NCI-H187 treated with DMSO at 0.1 percent for 48 hours (cell line): ENCODE data around the gene DCDC1.
A peak's percentile ranks its signal among the peaks of the same experiment; 100 is the strongest.

ENCODE experiments used
- DNase-seq: peaks from one replicate; lab custom pipeline; 2025; lab: John Stamatoyannopoulos, UW

Gene DCDC1

GRCh38 chr11:30914143-30914762 lies 455.3 kb downstream of the DCDC1 start:
- DNase-seq = no peak

GRCh38 chr11:30911247-30911646 lies 458.3 kb downstream of the DCDC1 start:
- DNase-seq = no peak

- DNase-seq = no peak
These were observed 460.7 kb downstream of the DCDC1 start for GRCh38 chr11:30908857-30909256.

DNA sequence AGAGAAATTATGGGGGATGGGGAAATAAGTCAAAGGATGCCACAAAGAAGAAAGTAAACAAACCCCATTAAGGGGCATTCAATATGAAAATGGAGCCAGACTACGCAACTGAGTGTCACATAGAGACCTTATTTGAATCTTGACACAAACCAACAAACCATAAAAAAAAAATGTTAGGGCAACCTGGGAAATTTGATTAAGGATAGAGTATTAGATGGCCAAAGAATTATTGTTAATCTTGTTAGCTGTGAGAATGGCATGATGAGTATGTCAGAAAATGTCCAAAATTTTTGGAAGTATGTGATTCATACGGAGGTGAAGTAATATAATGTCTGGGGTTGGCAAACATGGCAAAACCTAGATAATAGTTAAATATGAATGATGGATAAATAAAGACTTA lies 461.3 kb downstream of the DCDC1 start:
- DNase-seq = no peak

GRCh38 chr11:30902929-30903328 lies 466.6 kb downstream of the DCDC1 start:
- no peak for DNase-seq

DNA sequence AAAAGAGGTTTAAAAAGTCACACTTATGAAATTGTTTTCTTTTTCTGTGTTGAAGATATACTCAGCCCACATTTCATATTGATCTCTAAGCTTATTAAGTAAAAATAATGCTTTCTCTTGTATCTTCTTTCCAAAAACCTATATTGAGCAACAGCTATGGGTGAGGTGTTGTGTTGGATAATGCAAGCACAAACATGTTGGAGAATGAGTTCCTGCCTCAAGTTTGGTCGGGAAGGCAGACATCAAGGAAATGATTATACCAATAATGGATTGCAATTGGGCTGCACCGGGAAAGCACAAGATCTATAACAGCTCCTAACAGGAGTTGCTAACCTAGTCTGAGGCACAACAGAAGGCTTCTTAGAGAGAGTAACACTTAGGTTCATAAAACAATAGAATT lies 474.5 kb downstream of the DCDC1 start:
- no peak for DNase-seq

DNA sequence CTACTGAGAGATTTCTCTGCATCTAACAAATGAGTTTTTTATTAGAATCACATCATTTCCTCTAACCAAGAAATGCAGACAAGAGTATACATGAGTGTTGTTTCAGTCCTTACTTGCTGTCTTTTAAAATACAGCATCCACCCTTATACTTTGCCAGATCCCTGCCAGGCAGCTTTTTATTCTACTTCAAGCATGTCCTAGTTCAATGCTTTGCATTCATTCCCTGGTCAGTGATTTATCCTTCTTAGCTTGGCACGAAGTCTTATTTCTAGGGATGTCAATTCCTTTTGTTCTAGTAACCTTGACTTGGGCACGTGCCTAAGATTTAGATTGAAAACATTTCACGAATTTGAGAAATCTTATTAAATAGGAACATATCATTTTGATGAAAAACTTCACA lies 476.2 kb downstream of the DCDC1 start:
- no peak for DNase-seq

GRCh38 chr11:30889143-30889794 lies 480.3 kb downstream of the DCDC1 start:
- no peak for DNase-seq

GRCh38 chr11:30879322-30880005 lies 490.1 kb downstream of the DCDC1 start:
- DNase-seq = no peak

DNA sequence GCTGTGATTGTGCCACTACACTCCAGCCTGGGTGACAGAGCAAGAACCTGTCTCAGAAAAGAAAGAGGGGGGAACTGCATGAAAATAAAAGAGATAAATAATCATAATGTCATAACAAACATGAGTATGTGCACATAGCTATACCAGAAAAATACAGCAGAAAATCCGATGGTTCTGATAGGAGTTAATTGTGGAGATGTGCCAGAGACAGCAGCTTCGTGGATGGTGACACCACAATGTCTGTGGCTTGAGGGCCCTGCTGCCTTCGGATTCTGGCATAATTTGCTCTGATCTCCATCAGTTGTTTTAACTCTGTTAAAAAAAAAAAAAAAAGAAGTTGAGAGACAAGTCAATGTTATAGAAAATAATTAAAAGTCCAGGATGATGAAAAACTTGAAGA lies 491.1 kb downstream of the DCDC1 start:
- DNase-seq = no peak

DNA sequence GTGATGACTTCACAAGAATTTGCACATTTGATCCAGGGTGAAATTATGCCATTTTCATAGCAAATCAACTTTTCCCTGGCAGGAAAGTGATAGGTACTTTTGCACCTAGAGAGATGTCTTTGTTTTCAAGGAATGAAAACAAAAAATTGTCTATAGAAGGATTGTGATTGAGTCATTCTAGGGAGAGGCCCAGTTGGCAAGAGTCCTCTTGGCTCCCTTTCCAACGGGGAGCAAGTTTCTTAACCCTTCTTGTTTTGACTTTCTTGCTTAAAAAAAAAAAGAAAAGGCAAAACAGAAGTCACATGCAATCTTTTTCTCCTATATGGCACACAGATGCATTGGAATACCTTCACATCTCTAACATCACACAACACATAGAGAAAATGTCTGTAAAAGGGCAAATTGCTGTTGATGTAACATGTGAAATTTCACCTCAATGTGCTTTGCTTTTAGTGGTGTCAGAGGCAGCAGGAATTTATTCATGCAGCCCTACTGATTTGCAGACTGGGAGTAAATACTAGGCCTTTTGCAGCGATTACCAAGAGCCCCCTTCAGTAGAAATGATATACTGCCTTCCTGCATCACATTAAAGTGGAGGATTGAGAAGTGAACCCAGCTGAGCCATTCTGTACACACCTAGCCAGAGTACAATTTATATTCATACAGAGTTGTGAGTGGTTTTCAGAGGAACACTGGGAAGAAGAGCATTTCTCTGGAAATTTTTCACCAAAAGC lies 492.7 kb downstream of the DCDC1 start:
- DNase-seq = no peak

DNA sequence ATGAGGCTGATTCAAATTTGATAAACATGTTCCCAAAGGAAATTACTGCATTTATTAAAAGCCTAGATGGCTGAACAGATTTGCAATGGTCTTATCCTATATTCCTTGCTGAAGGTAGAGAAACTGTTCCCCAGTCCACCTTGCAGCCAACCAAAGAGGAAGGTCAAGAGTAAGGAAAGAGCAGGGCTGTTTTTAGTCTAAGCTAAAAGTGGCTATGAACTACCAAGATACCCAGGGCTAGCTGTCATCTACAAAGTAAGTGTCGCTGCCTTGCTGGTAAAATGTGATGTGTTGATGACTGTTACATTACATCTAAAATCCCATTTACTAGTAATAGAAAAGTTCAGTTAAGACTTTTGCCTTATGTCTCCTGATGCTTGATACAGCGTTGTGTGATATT lies 493.3 kb downstream of the DCDC1 start:
- no peak for DNase-seq

GRCh38 chr11:30875806-30876205 lies 493.7 kb downstream of the DCDC1 start:
- DNase-seq = no peak

DNA sequence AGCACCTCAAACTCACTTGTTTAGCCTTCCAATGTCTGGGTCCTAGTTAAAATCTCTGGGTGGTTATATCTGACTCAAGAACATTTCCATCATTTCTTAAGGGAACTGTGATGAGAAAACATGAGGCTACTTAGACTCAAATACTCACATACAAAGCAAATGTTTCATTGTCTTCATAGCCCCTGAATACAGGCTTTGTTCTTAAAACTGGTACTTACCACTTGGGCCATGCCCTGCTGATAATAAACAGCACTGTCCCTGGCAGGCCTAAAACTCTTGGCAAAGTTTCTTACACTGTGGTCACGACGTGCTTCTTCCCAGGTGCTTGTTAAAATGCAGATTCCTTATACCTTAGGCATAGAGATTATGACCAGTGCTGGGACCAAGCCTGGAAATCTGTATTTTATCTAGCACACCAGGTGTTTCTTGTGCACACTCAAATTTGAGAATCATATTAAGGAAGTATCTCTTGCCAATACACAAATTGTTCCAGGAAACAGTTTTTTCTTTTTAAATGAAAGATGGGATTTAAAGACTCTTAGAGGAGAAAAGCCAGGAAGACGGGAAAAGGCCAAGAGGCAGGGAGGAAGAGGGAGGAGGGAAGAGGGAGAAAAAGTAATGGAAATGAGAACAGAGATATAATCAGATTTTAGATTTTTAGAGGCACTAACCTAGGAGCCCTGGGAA lies 495.5 kb downstream of the DCDC1 start:
- no peak for DNase-seq

DNA sequence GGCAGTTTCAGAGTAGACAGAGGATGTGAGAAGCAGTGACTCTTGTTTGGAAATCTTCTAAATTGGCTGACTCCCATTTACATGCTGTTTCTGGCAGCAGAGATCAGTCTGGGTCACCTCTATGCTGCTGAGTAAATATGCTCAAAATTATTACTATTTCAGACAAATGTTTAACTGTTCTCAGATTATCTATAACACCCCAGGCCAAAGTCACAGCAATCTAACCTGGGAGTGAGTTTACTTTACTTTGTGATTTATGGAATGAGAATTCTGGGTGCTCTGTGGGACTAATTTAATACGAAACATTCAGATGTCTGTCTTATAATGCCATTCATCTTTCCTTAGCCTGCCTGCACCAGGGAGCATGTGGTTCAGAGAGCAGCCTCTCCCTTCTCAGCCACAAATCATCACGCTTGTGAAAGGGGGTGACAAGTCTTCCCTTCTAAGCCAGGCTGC lies 500.9 kb downstream of the DCDC1 start:
- DNase-seq = no peak

DNA sequence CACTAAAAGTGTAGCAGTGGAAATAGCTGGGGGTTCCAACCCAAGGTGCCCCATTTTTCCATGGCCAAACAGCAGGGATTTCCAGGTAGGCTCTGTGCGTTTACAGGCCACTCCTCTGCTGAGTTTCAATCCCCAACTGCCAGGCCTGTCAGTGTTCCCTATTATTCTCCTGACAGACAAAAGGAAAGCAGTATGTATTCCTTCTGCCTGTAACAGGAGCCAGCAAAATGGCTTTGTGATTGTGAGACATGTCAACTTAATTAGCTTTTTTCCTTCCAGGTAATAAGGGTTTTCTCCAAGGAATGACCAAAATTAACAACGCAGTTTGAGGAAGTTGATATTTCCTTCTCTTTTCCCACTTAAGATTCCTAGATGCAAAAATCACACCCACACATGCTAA lies 506.3 kb downstream of the DCDC1 start:
- no peak for DNase-seq

DNA sequence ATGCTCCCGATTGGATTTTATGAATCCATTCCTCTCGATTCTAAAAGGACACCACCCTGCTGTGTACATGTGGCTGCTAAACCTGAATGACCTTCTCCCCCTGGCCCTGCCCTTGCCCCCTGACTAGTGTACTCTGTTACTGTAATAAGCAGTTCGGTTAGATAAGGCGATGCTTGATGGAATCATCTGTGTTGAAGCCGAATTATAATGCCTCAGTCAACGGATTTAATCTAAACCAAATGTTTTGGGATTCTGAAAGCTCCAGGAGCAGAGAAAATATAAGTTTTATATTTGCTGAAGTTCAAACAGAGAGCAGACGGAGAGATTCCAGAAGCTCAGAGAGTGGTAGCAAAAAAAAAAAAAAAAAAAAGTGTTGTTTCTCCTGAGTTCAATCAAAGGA lies 508.0 kb downstream of the DCDC1 start:
- no peak for DNase-seq

GRCh38 chr11:30861064-30861463 lies 508.5 kb downstream of the DCDC1 start:
- DNase-seq = no peak

DNA sequence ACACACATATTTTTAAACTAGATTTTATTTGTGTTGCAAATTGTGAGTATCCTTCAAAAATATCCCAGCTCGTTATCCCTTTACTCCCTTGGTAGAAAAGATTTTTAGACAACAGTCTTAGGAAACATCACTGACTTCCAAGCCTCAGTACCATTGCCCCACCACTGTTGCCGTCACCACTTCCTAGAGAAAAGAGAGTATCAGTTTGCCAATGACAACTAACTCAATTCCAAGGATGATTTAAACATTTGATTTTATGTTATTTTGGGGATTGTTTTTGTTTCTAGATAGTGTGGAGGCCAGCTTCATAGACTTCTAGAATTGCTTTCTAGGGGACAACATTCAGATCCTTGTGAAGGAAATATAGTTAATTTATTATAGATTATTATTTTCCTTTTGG lies 509.4 kb downstream of the DCDC1 start:
- no peak for DNase-seq

DNA sequence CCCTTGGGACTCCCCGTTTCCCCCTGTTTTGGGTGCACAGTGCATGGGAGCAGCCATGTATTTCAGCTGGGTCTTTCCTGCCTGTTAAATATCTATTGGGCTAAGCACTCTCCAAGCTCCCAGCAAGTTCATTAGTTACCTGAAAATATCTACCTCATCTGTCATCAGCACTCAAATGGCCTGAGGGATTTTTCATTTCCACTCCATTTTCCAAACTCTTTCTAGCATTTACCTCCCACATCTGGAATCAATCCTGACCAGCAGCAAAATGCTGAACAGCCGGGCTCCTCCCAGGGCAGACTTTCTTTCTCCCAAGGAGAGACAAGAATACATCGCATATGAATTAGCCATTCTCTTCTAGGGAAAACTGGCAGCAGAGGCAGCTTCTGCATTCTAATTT lies 509.9 kb downstream of the DCDC1 start:
- DNase-seq = no peak

DNA sequence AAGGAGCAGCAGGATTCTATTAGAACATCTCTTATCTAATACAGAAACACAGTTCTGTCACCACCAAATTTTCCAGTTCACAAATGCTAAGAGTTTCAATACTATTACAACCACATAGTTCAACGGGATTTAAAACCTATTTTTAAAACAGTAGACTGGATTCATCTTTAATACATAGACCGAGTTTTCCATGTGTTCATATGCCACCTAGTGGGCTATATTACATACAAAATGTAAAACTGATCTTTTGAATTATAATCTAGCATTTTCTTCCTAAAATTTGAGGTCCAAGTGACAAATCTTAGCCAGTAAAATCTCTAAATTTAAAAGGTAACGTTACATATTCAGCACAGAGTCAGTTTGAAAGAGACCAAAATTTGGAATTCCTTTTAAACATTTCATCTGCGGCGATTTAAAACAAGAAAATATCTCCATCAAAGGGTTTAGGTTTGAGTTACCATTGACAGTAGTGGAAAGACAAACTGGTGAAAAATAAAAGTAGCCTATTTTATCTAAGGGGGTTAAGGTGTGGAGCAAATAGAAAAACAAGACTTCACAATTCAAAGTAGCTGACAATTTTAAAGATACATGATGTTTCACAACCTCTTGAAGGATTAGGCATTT lies 514.0 kb downstream of the DCDC1 start:
- DNase-seq = peak; percentile 4

- DNase-seq = no peak
These were observed 516.1 kb downstream of the DCDC1 start for GRCh38 chr11:30853439-30853838.
